AG04449 (cell line): ENCODE data around the gene PTH1R.

Experiments
- CTCF ChIA-PET: fragments of 350-600 bp; formaldehyde crosslinking; extraction: SDS; loops from one replicate; lab custom pipeline; 2021; ENCODE audit warnings: antibody characterized with exemption; lab: Yijun Ruan, JAX
- POLR2A ChIA-PET: fragments of 400-600, 350-600 bp; formaldehyde crosslinking; extraction: SDS; loops from one replicate; lab custom pipeline; 2020; ENCODE audit warnings: antibody characterized with exemption, inconsistent platforms; lab: Yijun Ruan, JAX
- DNase-seq: peaks from one replicate; pipeline ENCODE4 v3.0.0-alpha.2; 2010; ENCODE audit warnings: low read depth, low spot score
- H3K4me3 ChIP-seq: 2 replicates; pipeline ENCODE4 v1.5.1; 2011; ENCODE audit warnings: low read depth, mild to moderate bottlenecking, control low read depth, low read length
- TF ChIP-seq, protein P1 (sequence below): IDR thresholded peaks from one replicate; pipeline ENCODE4 v1.5.1; 2011; ENCODE audit warnings: mild to moderate bottlenecking, moderate library complexity, low read length, control low read depth, inconsistent platforms; ENCODE audit not compliant: insufficient read depth; ENCODE audit errors: missing control alignments

Gene PTH1R

DNA sequence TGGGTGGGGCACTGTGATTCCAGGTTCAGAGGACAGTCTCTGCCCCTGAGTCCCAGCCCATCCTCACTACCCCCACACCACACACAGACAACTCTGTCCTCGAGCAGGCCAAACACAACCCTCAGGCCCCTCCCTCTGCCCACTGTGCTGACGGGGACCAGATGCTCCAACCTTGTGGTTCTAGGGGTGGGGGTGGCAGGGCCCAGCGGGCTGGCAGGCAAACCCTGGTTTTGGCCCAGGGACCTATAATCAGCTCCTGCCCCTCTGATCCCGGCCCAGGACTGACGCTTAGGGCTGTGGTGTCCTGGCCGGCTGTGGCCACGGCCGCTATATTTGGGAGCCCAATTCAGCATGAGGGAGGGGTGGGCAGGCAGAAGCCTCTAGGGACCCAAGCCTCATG lies 9.2 kb upstream of the PTH1R start:
- TF ChIP-seq, protein P1, sequence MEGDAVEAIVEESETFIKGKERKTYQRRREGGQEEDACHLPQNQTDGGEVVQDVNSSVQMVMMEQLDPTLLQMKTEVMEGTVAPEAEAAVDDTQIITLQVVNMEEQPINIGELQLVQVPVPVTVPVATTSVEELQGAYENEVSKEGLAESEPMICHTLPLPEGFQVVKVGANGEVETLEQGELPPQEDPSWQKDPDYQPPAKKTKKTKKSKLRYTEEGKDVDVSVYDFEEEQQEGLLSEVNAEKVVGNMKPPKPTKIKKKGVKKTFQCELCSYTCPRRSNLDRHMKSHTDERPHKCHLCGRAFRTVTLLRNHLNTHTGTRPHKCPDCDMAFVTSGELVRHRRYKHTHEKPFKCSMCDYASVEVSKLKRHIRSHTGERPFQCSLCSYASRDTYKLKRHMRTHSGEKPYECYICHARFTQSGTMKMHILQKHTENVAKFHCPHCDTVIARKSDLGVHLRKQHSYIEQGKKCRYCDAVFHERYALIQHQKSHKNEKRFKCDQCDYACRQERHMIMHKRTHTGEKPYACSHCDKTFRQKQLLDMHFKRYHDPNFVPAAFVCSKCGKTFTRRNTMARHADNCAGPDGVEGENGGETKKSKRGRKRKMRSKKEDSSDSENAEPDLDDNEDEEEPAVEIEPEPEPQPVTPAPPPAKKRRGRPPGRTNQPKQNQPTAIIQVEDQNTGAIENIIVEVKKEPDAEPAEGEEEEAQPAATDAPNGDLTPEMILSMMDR, result no peak
- CTCF ChIA-PET, result interaction anchor here (1.0 to 4.7 kb wide), 14 partner anchors 8 to 460 kb away, joined by 3 to 110 read pairs (median 14); partner anchors contain the start of gene PTH1R

DNA sequence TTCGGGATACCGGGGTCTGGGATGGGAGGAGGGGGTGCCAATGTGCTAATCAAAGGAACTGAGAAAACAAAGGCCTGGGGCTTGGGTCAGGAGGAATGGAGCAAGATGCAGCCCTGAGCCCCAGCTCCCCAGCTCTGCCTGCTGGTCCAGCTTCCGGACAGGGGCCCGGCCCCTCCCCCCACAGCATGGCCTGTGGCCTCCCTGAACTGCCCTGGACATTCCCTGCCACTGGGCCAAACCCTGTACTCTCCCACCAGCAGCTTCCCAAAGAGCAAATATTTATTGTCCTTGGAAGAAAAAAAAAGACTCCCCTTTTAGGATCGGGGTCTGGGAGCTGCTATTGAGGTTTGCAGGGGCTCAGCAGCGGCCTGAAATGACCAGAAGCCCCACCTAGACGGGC lies 8.6 kb upstream of the PTH1R start:
- POLR2A ChIA-PET, result no interaction called here
- CTCF ChIA-PET, result interaction anchor here (1.5 to 4.7 kb wide), 8 partner anchors 8 to 44 kb away, joined by 4 to 110 read pairs (median 39); partner anchors contain the start of gene PTH1R
- TF ChIP-seq, protein P1, result no peak

More for the DNA sequence above, 9.2 kb upstream of the PTH1R start:
- H3K4me3 ChIP-seq, result no peak overlapping the region
- no peak for DNase-seq
- POLR2A ChIA-PET, result no interaction called here

DNA sequence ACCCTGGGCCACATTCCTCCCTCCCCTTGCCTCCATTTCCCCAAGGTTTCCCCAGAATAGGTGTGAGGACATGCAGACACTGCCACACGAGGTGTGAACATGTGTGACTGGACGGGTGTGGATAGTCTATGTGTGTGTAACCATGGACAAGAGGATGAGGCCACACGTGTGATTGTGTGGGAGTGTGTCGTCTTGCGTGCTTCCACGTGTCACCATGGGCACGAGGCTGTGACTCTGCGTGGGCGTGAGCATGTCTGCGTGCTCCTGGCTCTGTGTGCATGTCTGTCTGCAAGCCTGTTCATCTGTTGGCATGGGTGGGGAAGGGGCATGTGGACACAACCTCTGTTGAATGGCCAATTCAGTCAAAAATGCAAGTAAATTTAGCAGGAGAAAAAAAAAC lies 8.1 kb upstream of the PTH1R start:
- no peak for DNase-seq
- H3K4me3 ChIP-seq, result no peak overlapping the region
- TF ChIP-seq, protein P1, result no peak
- CTCF ChIA-PET, result interaction anchor here (1.5 to 4.7 kb wide), 6 partner anchors 11 to 44 kb away, joined by 4 to 110 read pairs (median 39); no protein-coding TSS in a partner anchor
- POLR2A ChIA-PET, result no interaction called here

More for the DNA sequence above, 8.6 kb upstream of the PTH1R start:
- no peak for DNase-seq
- no peak overlapping the region for H3K4me3 ChIP-seq

DNA sequence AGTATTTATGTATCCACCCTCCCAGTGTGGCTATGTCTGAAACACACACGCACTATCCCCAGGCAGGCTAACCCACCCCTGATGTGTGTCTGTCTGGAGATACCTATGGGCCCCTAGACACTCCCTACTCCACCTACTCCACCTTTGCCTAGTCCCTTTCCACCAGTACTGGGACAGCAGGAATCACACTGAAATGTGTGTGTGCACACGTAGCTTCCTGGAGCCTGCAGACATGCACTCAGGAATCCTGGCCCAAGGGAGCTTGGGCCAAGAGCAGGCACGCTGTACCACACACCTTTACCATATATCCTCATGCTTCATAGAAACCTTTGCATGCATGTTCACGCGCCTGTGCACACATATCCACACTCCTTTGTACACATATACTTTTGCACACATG lies 6.9 kb upstream of the PTH1R start:
- DNase-seq, result no peak
- CTCF ChIA-PET, result interaction anchor here (1.5 to 2.5 kb wide), 3 partner anchors 24 to 453 kb away, joined by 3 to 20 read pairs (median 13); no protein-coding TSS in a partner anchor
- POLR2A ChIA-PET, result no interaction called here
- TF ChIP-seq, protein P1, result no peak
- H3K4me3 ChIP-seq, result no peak overlapping the region

DNA sequence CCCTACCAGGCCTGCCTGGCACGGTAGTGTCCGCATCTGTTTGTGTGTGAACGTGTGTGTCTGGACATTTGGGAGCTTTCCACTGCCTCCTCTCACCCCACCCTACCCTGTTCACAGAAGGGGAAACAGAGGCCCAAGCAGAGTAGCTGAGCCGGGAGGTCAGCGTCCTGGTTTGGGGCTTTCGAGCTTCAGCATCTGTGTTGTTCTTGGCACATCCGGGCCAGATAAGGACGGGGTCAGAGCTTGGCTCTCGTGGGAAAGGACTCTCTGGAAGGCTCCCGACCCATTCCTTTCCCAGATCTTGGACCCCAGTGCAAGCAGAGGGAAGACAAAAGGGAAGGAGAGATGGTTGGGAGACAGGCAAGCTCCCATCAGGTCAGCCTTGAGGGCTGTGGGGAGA lies 6.3 kb upstream of the PTH1R start:
- no peak for DNase-seq
- ChIA-PET CTCF (interaction anchor here (0.8 to 2.5 kb wide), 7 partner anchors 8 to 453 kb away, joined by 3 to 20 read pairs (median 3); no protein-coding TSS in a partner anchor), POLR2A (no interaction called here)
- TF ChIP-seq, protein P1, result no peak
- H3K4me3 ChIP-seq, result no peak overlapping the region

DNA sequence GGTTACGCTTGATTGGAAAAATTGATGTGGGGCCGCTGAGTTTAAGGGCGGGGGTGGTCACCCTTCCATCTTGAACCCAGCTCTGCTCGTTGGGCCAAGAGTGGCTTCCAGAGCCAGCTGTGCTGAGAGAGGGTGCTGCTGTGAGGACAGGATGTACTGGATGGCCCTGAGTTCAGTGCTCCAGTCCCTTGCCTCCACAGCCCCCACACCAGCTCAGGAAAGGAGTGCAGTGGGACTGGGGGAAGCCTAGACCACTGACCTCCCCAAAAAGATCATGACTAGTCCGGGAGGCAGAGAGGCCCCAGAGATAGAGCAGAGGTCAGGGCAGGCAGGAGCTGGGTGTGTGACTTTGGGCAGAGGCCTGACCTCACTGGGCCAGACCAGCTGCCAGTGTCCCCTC lies 4.0 kb upstream of the PTH1R start:
- H3K4me3 ChIP-seq, result no peak overlapping the region
- ChIA-PET POLR2A (no interaction called here), CTCF (interaction anchor here (1.0 to 6.7 kb wide), 9 partner anchors 6 to 50 kb away, joined by 3 to 57 read pairs (median 4); partner anchors contain the start of gene MYL3)
- TF ChIP-seq, protein P1, result no peak
- no peak for DNase-seq
